HG03558 (cell line): ENCODE data around the gene BMPR1B.

Source experiments
- ATAC-seq: cut with Tn5 transposase; IDR thresholded peaks from one replicate; pipeline ENCODE4 v1.9.1; 2021; ENCODE audit warnings: moderate number of reproducible peaks; ENCODE audit not compliant: unreplicated experiment; ENCODE audit errors: extremely low read depth

Gene BMPR1B

GRCh38 chr4:95068818-95069478 is 311.2 kb downstream of the BMPR1B start:
- no peak for ATAC-seq

GRCh38 chr4:95071851-95072250 is 314.1 kb downstream of the BMPR1B start:
- ATAC-seq, result no peak

GRCh38 chr4:95073646-95074045 is 315.9 kb downstream of the BMPR1B start:
- no peak for ATAC-seq

- ATAC-seq, result no peak
These were observed 320.1 kb downstream of the BMPR1B start for GRCh38 chr4:95077864-95078263.

- no peak for ATAC-seq
These were observed 323.2 kb downstream of the BMPR1B start for GRCh38 chr4:95080969-95081368.

- no peak for ATAC-seq
These were observed 326.8 kb downstream of the BMPR1B start for GRCh38 chr4:95084584-95084983.

- ATAC-seq, result no peak
These were observed 327.5 kb downstream of the BMPR1B start for GRCh38 chr4:95085124-95085833.

GRCh38 chr4:95086551-95086950 is 328.8 kb downstream of the BMPR1B start:
- ATAC-seq, result no peak

- ATAC-seq, result no peak
These were observed 330.1 kb downstream of the BMPR1B start for GRCh38 chr4:95087657-95088455.

GRCh38 chr4:95091272-95091671 is 333.5 kb downstream of the BMPR1B start:
- ATAC-seq, result no peak

- no peak for ATAC-seq
These were observed 335.0 kb downstream of the BMPR1B start for GRCh38 chr4:95092766-95093165.

GRCh38 chr4:95093460-95093859 is 335.7 kb downstream of the BMPR1B start:
- ATAC-seq, result no peak

GRCh38 chr4:95093936-95094929 is 336.5 kb downstream of the BMPR1B start:
- no peak for ATAC-seq

GRCh38 chr4:95095348-95095974 is 337.7 kb downstream of the BMPR1B start:
- ATAC-seq, result no peak

- ATAC-seq, result no peak
These were observed 344.5 kb downstream of the BMPR1B start for GRCh38 chr4:95102162-95102790.

- no peak for ATAC-seq
These were observed 347.4 kb downstream of the BMPR1B start for GRCh38 chr4:95105112-95105511.

GRCh38 chr4:95105983-95106382 is 348.2 kb downstream of the BMPR1B start:
- no peak for ATAC-seq

- no peak for ATAC-seq
These were observed 348.7 kb downstream of the BMPR1B start for GRCh38 chr4:95106408-95106928.

- no peak for ATAC-seq
These were observed 349.2 kb downstream of the BMPR1B start for GRCh38 chr4:95107004-95107403.
